Measurements from ENCODE around the gene ANGPTL2. TPM values are rescaled to one million over a fixed set of nuclear protein-coding genes. Genes with fewer than 3 reads are reported as not detected.

ANGPTL2 gene
- total RNA-seq, 4 donors from 2014 or later = 9.1 to 48.3 (median 12.1) TPM

GRCh38 chr9:127124111-127124531 is 1.7 kb upstream of the ANGPTL2 start:
- no peaks in the 10 kb centered on the region for H3K9me3 ChIP-seq
- intact Hi-C loops (cut with DNase I; ENCODE audit: low total_unique reads) (no loop called here), in situ Hi-C loops (cut with MboI; ENCODE audit: low sequenced_read_pairs in 4 of 4) (no loop called here)
- ATAC-seq (no peak), DNase-seq (no peak)
- no peak overlapping the region for H3K4me3 ChIP-seq
- no peaks in the 10 kb centered on the region for H3K36me3 ChIP-seq
- H3K27ac ChIP-seq = peak overlapping the region in 3 of 4 donors; percentile 91 to 95 (median 93)
- H3K27me3 ChIP-seq = no peaks in the 10 kb centered on the region
- peaks cover 34 to 49% of the 10 kb centered on the region in 2 donors for H3K4me1 ChIP-seq
- TF ChIP-seq POLR2A (IDR thresholded peaks at IDR 0.05) (no peak), CTCF (IDR thresholded peaks at IDR 0.05 in 4 of 5, conservative IDR thresholded peaks at IDR 0.05 in 1 of 5) (no peak)

GRCh38 chr9:127123064-127123890 is 842 bp upstream of the ANGPTL2 start:
- intact Hi-C loops (cut with DNase I; ENCODE audit: low total_unique reads) (loop anchor here (2.0 kb wide), 1 partner anchor 64 kb away; no protein-coding TSS in a partner anchor), in situ Hi-C loops (cut with MboI; ENCODE audit: low sequenced_read_pairs in 4 of 4) (no loop called here)
- DNase-seq = peak in 1 of 2 donors; percentile 59
- H3K4me1 ChIP-seq = peaks cover 36 to 49% of the 10 kb centered on the region in 2 donors
- H3K36me3 ChIP-seq = no peaks in the 10 kb centered on the region
- H3K27me3 ChIP-seq = no peaks in the 10 kb centered on the region
- peak; percentile 4 for ATAC-seq
- TF ChIP-seq POLR2A (IDR thresholded peaks at IDR 0.05) (no peak), CTCF (IDR thresholded peaks at IDR 0.05 in 4 of 5, conservative IDR thresholded peaks at IDR 0.05 in 1 of 5) (no peak)
- H3K27ac ChIP-seq = peak overlapping the region; percentile 91 to 95 (median 94)
- H3K9me3 ChIP-seq = no peaks in the 10 kb centered on the region
- peak overlapping the region; percentile 67 to 94 (median 77) for H3K4me3 ChIP-seq

- intact Hi-C loops (cut with DNase I; ENCODE audit: low total_unique reads) = loop anchor here (2.0 kb wide), 1 partner anchor 65 kb away; no protein-coding TSS in a partner anchor
Observed at GRCh38 chr9:127121628-127122175, 733 bp downstream of the ANGPTL2 start.

GRCh38 chr9:127119320-127119709 is 3.1 kb downstream of the ANGPTL2 start:
- DNase-seq (no peak), ATAC-seq (no peak)
- H3K27me3 ChIP-seq = no peaks in the 10 kb centered on the region
- no peaks in the 10 kb centered on the region for H3K9me3 ChIP-seq
- H3K36me3 ChIP-seq = no peaks in the 10 kb centered on the region
- H3K27ac ChIP-seq = peak overlapping the region; percentile 81 to 95 (median 92)
- H3K4me1 ChIP-seq = peaks cover 69 to 81% of the 10 kb centered on the region in 2 donors
- H3K4me3 ChIP-seq = no peak overlapping the region
- intact Hi-C loops (cut with DNase I; ENCODE audit: low total_unique reads) (no loop called here), in situ Hi-C loops (cut with MboI; ENCODE audit: low sequenced_read_pairs in 4 of 4) (no loop called here)
- TF ChIP-seq CTCF (IDR thresholded peaks at IDR 0.05 in 4 of 5, conservative IDR thresholded peaks at IDR 0.05 in 1 of 5) = no peak
- no peak for TF ChIP-seq POLR2A (IDR thresholded peaks at IDR 0.05)

More at GRCh38 chr9:127121628-127122175, 733 bp downstream of the ANGPTL2 start:
- TF ChIP-seq POLR2A (IDR thresholded peaks at IDR 0.05) = peak in 1 of 2 donors; percentile 9
- TF ChIP-seq CTCF (IDR thresholded peaks at IDR 0.05 in 4 of 5, conservative IDR thresholded peaks at IDR 0.05 in 1 of 5) = no peak
- no peaks in the 10 kb centered on the region for H3K9me3 ChIP-seq
- H3K27me3 ChIP-seq = no peaks in the 10 kb centered on the region
- in situ Hi-C loops (cut with MboI; ENCODE audit: low sequenced_read_pairs in 4 of 4) = no loop called here
- H3K4me1 ChIP-seq = peaks cover 49 to 62% of the 10 kb centered on the region in 2 donors
- peak; percentile 8 to 13 for ATAC-seq
- H3K4me3 ChIP-seq = peak overlapping the region; percentile 67 to 94 (median 77)
- H3K27ac ChIP-seq = peak overlapping the region; percentile 91 to 95 (median 94)
- DNase-seq = no peak
- H3K36me3 ChIP-seq = no peaks in the 10 kb centered on the region

All from gastrocnemius medialis (tissue), 4 donors.